ENCODE measurements around the gene YTHDF1. TPM values are rescaled to one million over a fixed set of nuclear protein-coding genes. Genes with fewer than 3 reads are reported as not detected.

The YTHDF1 gene
- total and polyA plus RNA-seq, 2 donors from 2014 or later, result 21.9 to 43.1 TPM

DNA sequence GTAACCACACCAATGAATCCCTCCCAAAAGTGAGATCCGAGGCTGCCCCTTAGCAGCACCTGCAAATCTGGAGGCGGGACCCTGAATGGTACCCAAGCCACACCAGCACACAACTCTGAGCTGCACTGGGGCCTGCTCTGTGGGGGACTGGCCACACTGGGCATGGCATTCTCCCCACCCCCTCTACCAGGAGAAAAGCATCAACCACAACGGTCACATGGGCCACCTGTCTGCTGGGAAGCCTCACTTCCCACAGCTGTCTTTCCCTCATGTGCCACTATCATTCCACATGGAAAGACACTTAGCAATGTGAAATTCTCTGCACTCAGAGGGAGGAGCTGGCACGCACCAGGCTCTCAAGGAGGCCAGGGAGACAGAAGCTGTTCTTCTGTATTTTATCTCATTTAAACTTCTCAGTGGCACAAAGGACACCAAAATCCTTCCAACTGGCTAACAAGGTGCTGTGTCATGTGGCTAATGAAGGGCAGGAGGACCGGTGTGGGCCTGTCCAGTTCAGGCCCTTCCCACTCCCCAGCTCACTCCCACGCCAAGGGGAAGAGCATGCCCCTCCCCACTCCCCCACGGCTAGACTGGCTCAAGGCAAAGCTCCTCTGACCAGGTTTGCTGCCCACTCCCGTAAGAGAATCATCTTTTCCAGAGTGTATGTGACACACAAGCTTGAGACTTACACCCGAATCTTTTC lies 19.0 kb downstream of the YTHDF1 start:
- Histone ChIP-seq H3K9ac (ENCODE audit: low read length in 3 of 3) (no peak overlapping the region), H3K27me3 (ENCODE audit: control insufficient read depth, insufficient read depth, low read length) (no peaks in the 10 kb centered on the region), H3K9me3 (ENCODE audit: control insufficient read depth in 2 of 3, insufficient read depth in 1 of 3, low read length in 3 of 3) (no peaks in the 10 kb centered on the region), H3K4me3 (ENCODE audit: low read length in 3 of 3) (no peak overlapping the region), H3K4me1 (ENCODE audit: control insufficient read depth in 2 of 3, insufficient read depth in 2 of 3, low read depth in 1 of 3, low read length in 3 of 3) (peaks cover 0 to 19% (median 16%) of the 10 kb centered on the region in 3 donors), H3K36me3 (ENCODE audit: control insufficient read depth in 2 of 3, insufficient read depth in 3 of 3, low read length in 3 of 3) (peaks cover 0 to 16% (median 6%) of the 10 kb centered on the region in 3 donors), H3K27ac (ENCODE audit: low read depth in 2 of 2, low read length in 2 of 2) (no peak overlapping the region)
- FAIRE-seq (no peak), DNase-seq (peak in 3 of 5 donors; percentile 36 to 57 (median 40))
- TF ChIP-seq, protein P1, sequence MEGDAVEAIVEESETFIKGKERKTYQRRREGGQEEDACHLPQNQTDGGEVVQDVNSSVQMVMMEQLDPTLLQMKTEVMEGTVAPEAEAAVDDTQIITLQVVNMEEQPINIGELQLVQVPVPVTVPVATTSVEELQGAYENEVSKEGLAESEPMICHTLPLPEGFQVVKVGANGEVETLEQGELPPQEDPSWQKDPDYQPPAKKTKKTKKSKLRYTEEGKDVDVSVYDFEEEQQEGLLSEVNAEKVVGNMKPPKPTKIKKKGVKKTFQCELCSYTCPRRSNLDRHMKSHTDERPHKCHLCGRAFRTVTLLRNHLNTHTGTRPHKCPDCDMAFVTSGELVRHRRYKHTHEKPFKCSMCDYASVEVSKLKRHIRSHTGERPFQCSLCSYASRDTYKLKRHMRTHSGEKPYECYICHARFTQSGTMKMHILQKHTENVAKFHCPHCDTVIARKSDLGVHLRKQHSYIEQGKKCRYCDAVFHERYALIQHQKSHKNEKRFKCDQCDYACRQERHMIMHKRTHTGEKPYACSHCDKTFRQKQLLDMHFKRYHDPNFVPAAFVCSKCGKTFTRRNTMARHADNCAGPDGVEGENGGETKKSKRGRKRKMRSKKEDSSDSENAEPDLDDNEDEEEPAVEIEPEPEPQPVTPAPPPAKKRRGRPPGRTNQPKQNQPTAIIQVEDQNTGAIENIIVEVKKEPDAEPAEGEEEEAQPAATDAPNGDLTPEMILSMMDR (IDR thresholded peaks at IDR 0.05; ENCODE audit: borderline replicate concordance, extremely low read depth, insufficient read depth), result no peak
- intact Hi-C loops (cut with DNase I), result no loop called here

DNA sequence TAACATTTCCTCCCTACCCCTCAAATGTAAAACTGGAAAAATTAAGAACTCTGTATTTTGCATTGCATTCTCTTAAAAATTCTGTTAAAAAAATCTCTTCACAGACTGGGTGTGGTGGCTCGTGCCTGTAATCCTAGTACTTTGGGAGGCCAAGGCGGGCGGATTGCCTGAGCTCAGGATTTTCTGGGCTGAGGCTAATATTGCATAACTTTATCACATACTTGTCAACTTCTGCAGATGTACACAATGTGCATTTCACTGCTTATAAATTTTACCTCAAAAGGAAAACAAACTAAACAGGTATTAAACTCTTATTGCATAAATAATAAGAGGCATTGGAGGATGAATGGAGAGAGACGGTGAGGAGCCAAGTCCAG lies 21.1 kb downstream of the YTHDF1 start:
- peaks cover 0 to 19% (median 16%) of the 10 kb centered on the region in 3 donors for H3K4me1 ChIP-seq (ENCODE audit: control insufficient read depth in 2 of 3, insufficient read depth in 2 of 3, low read depth in 1 of 3, low read length in 3 of 3)
- DNase-seq (no peak), FAIRE-seq (no peak)
- no peak overlapping the region for H3K27ac ChIP-seq (ENCODE audit: low read depth in 2 of 2, low read length in 2 of 2)
- H3K4me3 ChIP-seq (ENCODE audit: low read length in 3 of 3), result no peak overlapping the region
- intact Hi-C loops (cut with DNase I), result no loop called here
- no peak overlapping the region for H3K9ac ChIP-seq (ENCODE audit: low read length in 3 of 3)
- no peaks in the 10 kb centered on the region for H3K27me3 ChIP-seq (ENCODE audit: control insufficient read depth, insufficient read depth, low read length)
- H3K9me3 ChIP-seq (ENCODE audit: control insufficient read depth in 2 of 3, insufficient read depth in 1 of 3, low read length in 3 of 3), result no peaks in the 10 kb centered on the region
- TF ChIP-seq, protein P1 (IDR thresholded peaks at IDR 0.05; ENCODE audit: borderline replicate concordance, extremely low read depth, insufficient read depth), result no peak
- H3K36me3 ChIP-seq (ENCODE audit: control insufficient read depth in 2 of 3, insufficient read depth in 3 of 3, low read length in 3 of 3), result peaks cover 0 to 12% (median 6%) of the 10 kb centered on the region in 3 donors

DNA sequence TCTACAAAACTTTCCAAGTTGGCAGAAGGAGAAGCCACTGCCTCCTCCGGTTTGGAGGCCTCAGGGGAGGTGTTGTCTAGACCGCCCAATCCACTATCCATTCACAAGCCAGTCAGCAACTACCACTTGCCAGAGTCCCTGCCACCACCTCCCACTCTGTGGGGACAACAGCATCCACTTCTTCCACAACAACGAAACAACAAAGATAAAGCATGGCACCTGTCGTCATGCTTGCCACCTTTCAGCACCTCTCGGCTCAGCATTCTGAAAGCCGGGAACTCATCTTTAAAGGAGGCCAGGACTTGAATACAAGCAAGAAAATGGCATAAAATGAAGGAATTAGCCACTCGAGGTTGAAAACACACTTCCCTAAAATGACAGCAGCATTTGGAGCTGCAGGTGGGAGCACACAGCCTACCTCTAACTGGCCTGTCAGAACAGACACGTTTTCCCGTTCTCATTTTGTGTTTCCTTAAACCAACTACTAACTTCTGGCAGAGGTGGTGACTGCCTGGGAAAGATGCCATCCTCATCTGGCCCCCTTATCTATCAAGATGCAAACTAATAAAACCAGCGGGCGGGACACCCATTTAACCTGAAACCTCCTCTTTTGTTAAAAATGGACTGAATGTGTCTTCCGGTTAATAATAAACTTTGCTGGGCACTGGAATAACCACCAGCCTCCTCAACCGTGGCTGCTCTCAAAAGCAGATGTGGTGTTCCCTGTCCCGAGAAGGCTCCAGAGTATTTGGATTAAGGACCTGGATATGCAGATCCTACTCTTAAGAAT lies 21.7 kb downstream of the YTHDF1 start:
- Histone ChIP-seq H3K36me3 (ENCODE audit: control insufficient read depth in 2 of 3, insufficient read depth in 3 of 3, low read length in 3 of 3) (peaks cover 0 to 12% (median 6%) of the 10 kb centered on the region in 3 donors), H3K4me1 (ENCODE audit: control insufficient read depth in 2 of 3, insufficient read depth in 2 of 3, low read depth in 1 of 3, low read length in 3 of 3) (peaks cover 0 to 19% (median 16%) of the 10 kb centered on the region in 3 donors), H3K27me3 (ENCODE audit: control insufficient read depth, insufficient read depth, low read length) (no peaks in the 10 kb centered on the region), H3K9ac (ENCODE audit: low read length in 3 of 3) (no peak overlapping the region), H3K4me3 (ENCODE audit: low read length in 3 of 3) (no peak overlapping the region), H3K27ac (ENCODE audit: low read depth in 2 of 2, low read length in 2 of 2) (no peak overlapping the region), H3K9me3 (ENCODE audit: control insufficient read depth in 2 of 3, insufficient read depth in 1 of 3, low read length in 3 of 3) (no peaks in the 10 kb centered on the region)
- intact Hi-C loops (cut with DNase I), result no loop called here
- DNase-seq, result peak in 1 of 5 donors; percentile 34
- TF ChIP-seq, protein P1 (IDR thresholded peaks at IDR 0.05; ENCODE audit: borderline replicate concordance, extremely low read depth, insufficient read depth), result no peak
- FAIRE-seq, result no peak
